ENCODE results near the gene PAEP. TPM values are rescaled to one million over a fixed set of nuclear protein-coding genes. Genes with fewer than 3 reads are reported as not detected.

The PAEP gene
- total RNA-seq, 4 donors from 2014 or later = not detected

DNA sequence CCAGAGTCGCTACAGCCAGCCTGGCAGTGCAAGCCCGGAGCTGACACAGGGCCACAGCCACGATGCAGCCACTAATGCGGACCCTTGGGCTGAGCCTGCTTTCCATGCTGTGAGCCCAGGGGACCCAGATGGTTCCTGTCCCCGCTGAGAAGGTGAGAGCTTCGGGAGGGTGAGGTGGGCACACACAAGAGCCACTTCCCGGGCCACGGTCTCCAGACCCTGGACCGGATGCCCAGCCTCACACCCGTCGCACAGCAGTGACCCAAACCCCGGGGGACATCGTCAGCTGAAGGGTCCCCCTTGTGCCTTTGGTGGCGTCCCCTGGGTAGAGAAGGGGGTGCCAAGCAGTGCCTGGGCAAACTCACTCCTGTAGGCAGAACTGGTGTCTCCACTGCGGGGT, 13.4 kb downstream of the PAEP start:
- TF ChIP-seq, protein P1, sequence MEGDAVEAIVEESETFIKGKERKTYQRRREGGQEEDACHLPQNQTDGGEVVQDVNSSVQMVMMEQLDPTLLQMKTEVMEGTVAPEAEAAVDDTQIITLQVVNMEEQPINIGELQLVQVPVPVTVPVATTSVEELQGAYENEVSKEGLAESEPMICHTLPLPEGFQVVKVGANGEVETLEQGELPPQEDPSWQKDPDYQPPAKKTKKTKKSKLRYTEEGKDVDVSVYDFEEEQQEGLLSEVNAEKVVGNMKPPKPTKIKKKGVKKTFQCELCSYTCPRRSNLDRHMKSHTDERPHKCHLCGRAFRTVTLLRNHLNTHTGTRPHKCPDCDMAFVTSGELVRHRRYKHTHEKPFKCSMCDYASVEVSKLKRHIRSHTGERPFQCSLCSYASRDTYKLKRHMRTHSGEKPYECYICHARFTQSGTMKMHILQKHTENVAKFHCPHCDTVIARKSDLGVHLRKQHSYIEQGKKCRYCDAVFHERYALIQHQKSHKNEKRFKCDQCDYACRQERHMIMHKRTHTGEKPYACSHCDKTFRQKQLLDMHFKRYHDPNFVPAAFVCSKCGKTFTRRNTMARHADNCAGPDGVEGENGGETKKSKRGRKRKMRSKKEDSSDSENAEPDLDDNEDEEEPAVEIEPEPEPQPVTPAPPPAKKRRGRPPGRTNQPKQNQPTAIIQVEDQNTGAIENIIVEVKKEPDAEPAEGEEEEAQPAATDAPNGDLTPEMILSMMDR (IDR thresholded peaks at IDR 0.05; ENCODE audit: low read depth) = no peak

DNA sequence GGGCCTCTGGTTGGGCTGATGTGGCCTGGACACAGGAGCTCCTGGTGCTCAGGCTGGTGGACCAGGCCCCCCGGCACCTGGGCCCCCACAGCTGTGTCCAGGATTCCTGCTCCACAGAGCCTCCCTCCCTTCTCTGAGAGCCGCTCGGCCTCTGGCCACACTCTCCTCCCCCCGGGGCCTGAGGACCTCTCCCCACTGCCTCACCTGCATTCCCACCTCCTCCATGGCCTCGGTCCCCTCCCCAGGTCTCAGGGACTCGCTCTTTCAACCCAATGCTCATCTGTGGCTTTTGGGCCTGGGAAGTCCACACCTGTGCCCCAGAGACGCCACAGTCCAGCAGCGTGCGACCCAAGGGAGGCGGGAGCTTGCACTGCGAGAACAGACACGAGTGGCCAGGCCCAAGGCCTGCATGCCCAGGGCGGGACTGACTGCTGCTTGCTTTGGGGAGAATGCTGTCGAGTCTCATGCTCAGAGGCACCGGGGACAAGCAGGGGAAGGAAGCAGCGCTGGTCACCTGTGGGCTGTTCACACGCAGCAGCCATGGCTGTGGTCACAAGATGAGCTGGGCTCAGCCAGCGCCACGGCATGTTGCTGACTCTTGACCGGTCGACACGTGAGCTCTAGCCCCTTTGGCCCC, 14.6 kb downstream of the PAEP start:
- TF ChIP-seq, protein P1 (IDR thresholded peaks at IDR 0.05; ENCODE audit: low read depth) = no peak

GRCh38 chr9:135577256-135577655, 15.7 kb downstream of the PAEP start:
- TF ChIP-seq, protein P1 (IDR thresholded peaks at IDR 0.05; ENCODE audit: low read depth) = no peak

- TF ChIP-seq, protein P1 (IDR thresholded peaks at IDR 0.05; ENCODE audit: low read depth) = no peak
Observed at GRCh38 chr9:135579356-135579755, 17.8 kb downstream of the PAEP start.

DNA sequence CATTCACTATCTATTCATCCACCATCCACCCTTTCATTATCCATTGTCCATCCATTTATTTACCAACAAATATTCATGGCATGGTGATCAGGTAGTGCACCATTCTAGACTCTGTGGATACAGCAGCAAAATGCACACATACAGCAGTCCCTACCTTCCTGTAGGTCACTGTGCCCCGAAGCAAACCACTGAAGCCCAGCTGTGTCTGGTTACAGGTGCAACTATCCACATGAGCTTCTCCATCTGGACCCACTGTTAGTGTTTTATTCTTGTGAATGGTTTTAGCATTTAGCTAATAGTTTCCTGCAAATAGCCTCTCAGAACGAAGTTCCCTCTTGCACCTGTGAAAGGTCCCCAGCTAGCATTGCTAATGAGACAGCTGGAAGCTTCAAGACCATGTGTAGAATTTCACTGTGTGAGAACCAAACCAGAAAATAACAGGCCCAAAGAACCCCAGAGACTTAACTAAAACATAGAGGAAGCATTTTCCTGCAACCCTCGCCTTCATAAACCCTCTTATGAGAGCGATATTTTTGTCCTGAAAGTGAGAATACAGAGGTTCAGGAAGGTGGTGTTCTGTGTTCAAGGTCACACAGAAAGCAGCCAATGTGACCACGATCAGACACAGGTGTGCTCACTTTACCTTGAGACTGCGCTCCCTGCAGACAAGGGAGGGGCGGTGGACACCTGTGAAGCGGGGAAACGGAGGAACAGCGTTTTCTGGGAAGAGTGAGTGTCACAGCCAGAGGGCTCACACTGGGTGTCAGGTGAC, 18.5 kb downstream of the PAEP start:
- TF ChIP-seq, protein P1 (IDR thresholded peaks at IDR 0.05; ENCODE audit: low read depth) = no peak

DNA sequence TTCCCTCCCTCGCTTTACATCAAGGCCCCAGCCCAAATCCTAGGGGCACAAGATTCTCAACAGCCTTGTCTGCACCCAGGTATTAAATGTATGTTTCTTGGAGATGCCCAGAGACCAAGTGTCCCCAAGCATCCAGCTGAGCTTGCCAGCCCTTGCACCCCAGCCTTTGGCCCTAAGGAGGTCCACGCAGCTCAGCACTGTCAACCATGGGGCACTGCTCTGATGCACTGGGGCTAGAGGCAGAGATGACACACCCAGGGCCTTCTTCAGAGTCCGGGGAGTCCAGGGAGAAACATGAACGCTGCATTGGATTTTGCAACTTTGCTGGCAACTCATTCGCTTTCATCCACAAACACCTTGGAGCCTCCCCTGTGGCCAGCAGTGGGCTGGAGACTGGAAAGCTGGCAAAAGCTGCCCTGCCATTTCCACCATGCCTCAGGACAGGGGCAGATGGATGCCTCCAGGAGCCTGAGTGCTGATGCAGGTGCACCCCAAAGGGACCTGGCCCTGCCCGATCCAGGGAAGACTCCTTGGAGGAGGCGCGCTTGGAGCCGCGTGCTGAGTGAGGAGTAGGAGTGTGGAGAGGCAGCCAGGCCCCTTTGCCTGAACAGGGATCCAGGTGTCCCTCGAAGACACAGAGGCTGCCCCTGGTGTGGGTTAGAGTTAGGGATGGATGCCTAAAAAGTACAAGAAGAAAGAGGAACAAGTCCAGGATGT, 19.3 kb downstream of the PAEP start:
- TF ChIP-seq, protein P1 (IDR thresholded peaks at IDR 0.05; ENCODE audit: low read depth) = no peak
